T-cell (primary cell): ENCODE data around the gene GPX2. TPM values are rescaled to one million over a fixed set of nuclear protein-coding genes. Genes with fewer than 3 reads are reported as not detected.
A peak's percentile ranks its signal among the peaks of the same experiment; 100 is the strongest.

Experiments
- ATAC-seq, 4 experiments: fragments of 200-7000 bp in 3 of 4; fragments of 150-1000 bp in 1 of 4; cut with Tn5 transposase; replicated peaks in 1 of 4; 1 replicate in 3 of 4; 2 replicates in 1 of 4; pipeline ENCODE4 v1.10.0; 2021; ENCODE audit warnings: moderate library complexity in 3 of 4, mild to moderate bottlenecking in 2 of 4, moderate number of reproducible peaks in 1 of 4
- CTCF ChIA-PET, 2 donors: fragments of 300-600 bp; sonication (Branson Sonifier 250); formaldehyde crosslinking; loops; one replicate each; lab custom pipeline; 2022; ENCODE audit warnings: antibody characterized with exemption in 2 of 2; lab: Charles Lee
- POLR2A ChIA-PET, 2 donors: fragments of 300-600 bp; sonication (Branson Sonifier 250); formaldehyde crosslinking; loops; one replicate each; lab custom pipeline; 2022; ENCODE audit warnings: antibody characterized with exemption in 2 of 2; lab: Charles Lee
- DNase-seq, 35 experiments: peaks; one replicate each; pipeline versions ENCODE4 v3.0.0 to v3.0.0-alpha.2; 2013 to 2023
- H3K27ac ChIP-seq: one replicate; pipeline ENCODE4 v1.5.1; 2013; ENCODE audit warnings: low read length
- H3K27me3 ChIP-seq, 2 experiments: replicated peaks in 1 of 2; 1 replicate in 1 of 2; 2 replicates in 1 of 2; pipeline versions ENCODE4 v1.6.1 to v1.7.0; 2013; ENCODE audit warnings: low read length in 1 of 2, mixed read lengths in 1 of 2; ENCODE audit not compliant: control insufficient read depth in 2 of 2, insufficient read depth in 2 of 2; ENCODE audit errors: extremely low read depth in 1 of 2
- H3K36me3 ChIP-seq, 2 donors: 1 replicate in 1 of 2; 2 replicates in 1 of 2; pipeline versions ENCODE4 v1.6.1 to v1.7.0; 2013; ENCODE audit warnings: low read length in 1 of 2; ENCODE audit not compliant: control insufficient read depth in 2 of 2, insufficient read depth in 1 of 2; ENCODE audit errors: extremely low read depth in 1 of 2
- H3K4me1 ChIP-seq, 2 experiments: 1 replicate in 1 of 2; 2 replicates in 1 of 2; pipeline versions ENCODE4 v1.6.1 to v1.7.0; 2013; ENCODE audit warnings: low read length in 2 of 2, mixed read lengths in 1 of 2; ENCODE audit not compliant: insufficient read depth in 2 of 2, control insufficient read depth in 1 of 2; ENCODE audit errors: extremely low read depth in 1 of 2
- H3K4me3 ChIP-seq, 2 donors: 1 replicate in 1 of 2; 2 replicates in 1 of 2; pipeline versions ENCODE4 v1.5.1 to v1.7.0; 2013; ENCODE audit warnings: mild to moderate bottlenecking in 2 of 2, low read length in 1 of 2, moderate library complexity in 1 of 2; ENCODE audit not compliant: control insufficient read depth in 1 of 2; ENCODE audit errors: extremely low read depth in 1 of 2
- H3K9me3 ChIP-seq: 2 replicates; pipeline ENCODE4 v1.7.0; 2013
- H3K27ac Mint-ChIP-seq, 2 donors: one replicate each; pipeline ENCODE4 v1.8.0; 2020 to 2021; ENCODE audit warnings: mild to moderate bottlenecking in 2 of 2, mixed read lengths in 2 of 2
- H3K27me3 Mint-ChIP-seq, 2 donors: one replicate each; pipeline ENCODE4 v1.8.0; 2021 to 2022; ENCODE audit warnings: mixed read lengths in 2 of 2
- H3K36me3 Mint-ChIP-seq: one replicate; pipeline ENCODE4 v1.8.0; 2021; ENCODE audit warnings: mixed read lengths
- H3K4me1 Mint-ChIP-seq, 3 donors: one replicate each; pipeline ENCODE4 v1.8.0; 2020 to 2022; ENCODE audit warnings: mixed read lengths in 3 of 3, mild to moderate bottlenecking in 1 of 3
- H3K4me3 Mint-ChIP-seq, 3 donors: one replicate each; pipeline ENCODE4 v1.8.0; 2020 to 2022; ENCODE audit warnings: mild to moderate bottlenecking in 3 of 3, mixed read lengths in 3 of 3, moderate library complexity in 3 of 3
- H3K9me3 Mint-ChIP-seq, 3 donors: one replicate each; pipeline ENCODE4 v1.8.0; 2020 to 2022; ENCODE audit warnings: mixed read lengths in 3 of 3
- WGBS: methylation state at CpG from one replicate; pipeline ENCODE4 v1.1.5; 2013; ENCODE audit warnings: missing lambda C conversion rate; ENCODE audit not compliant: insufficient coverage; 5-methylcytosine and 5-hydroxymethylcytosine counted together
- total RNA-seq, 35 experiments: library from RNA in 6 of 35; stranded (reverse) in 6 of 35; fragments of 120-200 nt in 1 of 35; gene quantifications; one replicate each; pipeline versions ENCODE4 v1.2.1 to v1.2.4 and lab custom pipeline; 2013 to 2026

The GPX2 gene
- total RNA-seq, 5 donors from 2014 or later (not counting 1 experiment from before 2014, with no cell fraction given): 0.56 to 0.93 (median 0.89) TPM; not detected in 2

DNA sequence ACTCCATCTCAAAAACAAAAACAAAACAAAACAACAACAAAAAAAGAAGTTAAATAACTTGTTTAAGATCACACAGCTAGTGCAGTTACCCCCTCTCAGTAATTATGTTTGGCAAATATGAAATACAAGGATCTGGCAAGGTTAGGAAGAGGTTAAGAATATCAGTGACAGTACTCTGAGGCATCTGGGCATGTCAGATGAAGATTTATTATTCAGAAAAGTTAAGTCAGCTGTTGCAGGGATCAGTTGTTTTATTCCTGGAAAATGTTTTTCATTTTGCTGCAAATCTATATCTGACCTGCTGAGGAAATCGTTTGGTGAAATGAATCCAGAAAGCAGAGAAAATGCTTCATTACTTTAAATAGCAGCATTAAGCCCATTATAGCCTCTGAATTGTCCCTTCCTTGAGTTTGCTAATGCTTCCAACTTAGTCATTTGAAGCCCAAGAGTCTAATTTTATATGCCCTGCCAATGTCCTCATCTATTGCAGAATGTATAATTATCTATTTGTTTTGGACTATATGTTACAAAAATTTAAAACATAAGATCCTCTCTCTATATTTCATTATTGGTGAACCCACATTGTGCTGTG, 8.1 kb downstream of the GPX2 start:
- POLR2A ChIA-PET: no interaction called here
- Mint-ChIP-seq H3K4me3 (no peak overlapping the region), H3K9me3 (no peaks in the 10 kb centered on the region), H3K36me3 (peaks cover 58% of the 10 kb centered on the region), H3K4me1 (peaks cover 57 to 60% (median 59%) of the 10 kb centered on the region in 3 donors), H3K27me3 (no peaks in the 10 kb centered on the region), H3K27ac (peak overlapping the region; percentile 45 to 52)
- DNase-seq: no peak
- WGBS: 60% methylated on average over 1 of the region's 1 CpG
- Histone ChIP-seq H3K4me1 (peaks cover 12 to 27% of the 10 kb centered on the region in 2 experiments), H3K27me3 (no peaks in the 10 kb centered on the region), H3K9me3 (no peaks in the 10 kb centered on the region), H3K4me3 (no peak overlapping the region), H3K27ac (no peak overlapping the region), H3K36me3 (peaks cover 0 to 64% of the 10 kb centered on the region in 2 donors)
- CTCF ChIA-PET: no interaction called here
- no peak for ATAC-seq

GRCh38 chr14:64932231-64932630, 10.3 kb downstream of the GPX2 start:
- no peaks in the 10 kb centered on the region for H3K9me3 ChIP-seq
- no peaks in the 10 kb centered on the region for H3K27me3 Mint-ChIP-seq
- H3K4me3 Mint-ChIP-seq: peak overlapping the region in 1 of 3 donors; percentile 7
- ChIA-PET POLR2A (interaction anchor here in 1 of 2 donors (0.6 kb wide), 1 partner anchor 8 kb away, joined by 5 read pairs; no protein-coding TSS in a partner anchor), CTCF (interaction anchor here (0.8 to 1.0 kb wide), 2 partner anchors 13 to 40 kb away, joined by 3 to 4 read pairs; no protein-coding TSS in a partner anchor)
- peak overlapping the region; percentile 82 for H3K27ac ChIP-seq
- no peak overlapping the region for H3K4me3 ChIP-seq
- peaks cover 0 to 55% of the 10 kb centered on the region in 2 donors for H3K36me3 ChIP-seq
- DNase-seq (no peak), ATAC-seq (no peak)
- H3K4me1 Mint-ChIP-seq: peaks cover 37 to 41% (median 40%) of the 10 kb centered on the region in 3 donors
- H3K9me3 Mint-ChIP-seq: no peaks in the 10 kb centered on the region
- no peaks in the 10 kb centered on the region for H3K27me3 ChIP-seq
- H3K27ac Mint-ChIP-seq: peak overlapping the region; percentile 20 to 56
- peaks cover 32 to 42% of the 10 kb centered on the region in 2 experiments for H3K4me1 ChIP-seq
- peaks cover 45% of the 10 kb centered on the region for H3K36me3 Mint-ChIP-seq

GRCh38 chr14:64931123-64931522, 11.4 kb downstream of the GPX2 start:
- ChIA-PET CTCF (interaction anchor here (0.6 to 1.0 kb wide), 2 partner anchors 20 to 41 kb away, joined by 3 to 4 read pairs; no protein-coding TSS in a partner anchor), POLR2A (interaction anchor here in 1 of 2 donors (0.6 kb wide), 2 partner anchors 25 to 917 kb away, joined by 5 read pairs; no protein-coding TSS in a partner anchor)
- no peaks in the 10 kb centered on the region for H3K9me3 ChIP-seq
- peaks cover 0 to 61% of the 10 kb centered on the region in 2 donors for H3K36me3 ChIP-seq
- H3K4me3 ChIP-seq: no peak overlapping the region
- Mint-ChIP-seq H3K27me3 (no peaks in the 10 kb centered on the region), H3K27ac (no peak overlapping the region), H3K4me3 (no peak overlapping the region), H3K9me3 (no peaks in the 10 kb centered on the region), H3K4me1 (peaks cover 34 to 38% (median 37%) of the 10 kb centered on the region in 3 donors), H3K36me3 (peaks cover 48% of the 10 kb centered on the region)
- DNase-seq (no peak), ATAC-seq (no peak)
- peak overlapping the region; percentile 82 for H3K27ac ChIP-seq
- H3K27me3 ChIP-seq: no peaks in the 10 kb centered on the region
- WGBS: 100% methylated on average over 1 of the region's 2 CpGs
- peaks cover 34 to 43% of the 10 kb centered on the region in 2 experiments for H3K4me1 ChIP-seq

DNA sequence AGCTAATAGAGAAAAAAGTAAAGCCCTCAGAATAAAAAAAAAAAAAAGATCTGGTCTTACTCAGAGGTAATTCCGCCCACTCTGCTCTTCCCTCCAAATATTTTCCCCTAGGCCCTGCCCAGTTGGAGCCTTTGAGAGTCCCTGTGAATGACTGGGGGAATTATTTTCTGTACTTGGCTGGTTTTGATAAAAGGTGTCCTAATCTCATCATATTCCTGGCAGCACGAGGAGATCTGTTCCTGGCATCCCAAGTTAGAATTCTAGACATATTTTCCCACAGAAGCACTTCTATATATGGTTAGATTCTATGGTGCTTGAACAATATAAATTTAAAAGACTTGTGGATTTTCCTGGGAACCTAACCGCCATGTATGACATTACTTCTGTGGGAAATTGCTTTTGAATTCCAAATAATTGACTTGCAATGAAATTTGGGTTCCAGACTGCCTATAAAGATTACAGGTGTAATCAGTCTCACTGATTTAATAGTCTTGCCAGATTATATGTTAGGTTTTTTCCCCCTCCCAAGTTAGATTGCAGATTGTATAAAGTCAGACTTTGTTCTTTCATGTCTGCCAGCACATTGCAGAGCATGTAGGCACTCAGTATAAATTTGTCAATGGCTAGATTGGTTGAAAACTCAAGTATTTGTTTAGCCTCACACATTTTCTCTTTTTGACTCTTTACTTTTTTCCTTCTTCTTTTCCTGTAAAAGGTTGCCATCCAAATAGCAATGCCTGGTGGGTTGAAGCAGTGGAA, 12.3 kb downstream of the GPX2 start:
- Histone ChIP-seq H3K27ac (peak overlapping the region; percentile 82), H3K36me3 (peaks cover 0 to 68% of the 10 kb centered on the region in 2 donors), H3K9me3 (no peaks in the 10 kb centered on the region), H3K4me1 (peaks cover 37 to 46% of the 10 kb centered on the region in 2 experiments), H3K27me3 (no peaks in the 10 kb centered on the region), H3K4me3 (no peak overlapping the region)
- DNase-seq (no peak), ATAC-seq (no peak)
- Mint-ChIP-seq H3K9me3 (no peaks in the 10 kb centered on the region), H3K27me3 (no peaks in the 10 kb centered on the region), H3K4me3 (no peak overlapping the region), H3K27ac (no peak overlapping the region), H3K36me3 (peaks cover 47% of the 10 kb centered on the region), H3K4me1 (peaks cover 30 to 35% (median 33%) of the 10 kb centered on the region in 3 donors)
- WGBS: 100% methylated on average over 1 of the region's 3 CpGs
- CTCF ChIA-PET: interaction anchor here (0.7 to 1.0 kb wide), 2 partner anchors 19 to 64 kb away, joined by 3 to 4 read pairs; no protein-coding TSS in a partner anchor
- POLR2A ChIA-PET: interaction anchor here in 1 of 2 donors (0.6 kb wide), 1 partner anchor 11 kb away, joined by 4 read pairs; no protein-coding TSS in a partner anchor

DNA sequence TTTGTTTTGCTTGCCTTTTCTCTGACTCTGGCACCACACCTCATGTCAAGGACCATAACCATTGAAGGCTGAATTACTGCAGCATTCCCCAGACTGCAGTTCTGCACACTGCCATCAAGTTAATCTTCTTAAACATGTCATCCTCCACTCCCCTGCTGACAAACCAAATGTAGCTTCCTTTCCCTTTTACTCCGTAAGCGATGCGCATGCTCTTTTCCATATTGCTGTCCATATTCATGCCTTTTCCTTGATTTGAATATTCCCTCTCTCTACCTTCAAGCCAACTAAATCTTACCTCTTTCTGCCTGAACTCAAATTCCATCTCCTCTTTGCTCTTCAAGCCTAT, 13.6 kb downstream of the GPX2 start:
- H3K27me3 ChIP-seq: no peaks in the 10 kb centered on the region
- Mint-ChIP-seq H3K27ac (no peak overlapping the region), H3K4me3 (no peak overlapping the region), H3K36me3 (peaks cover 43% of the 10 kb centered on the region), H3K4me1 (peaks cover 28 to 32% (median 29%) of the 10 kb centered on the region in 3 donors), H3K27me3 (no peaks in the 10 kb centered on the region), H3K9me3 (no peaks in the 10 kb centered on the region)
- DNase-seq (peak in 6 of 35 experiments; percentile 6 to 42 (median 14)), ATAC-seq (no peak)
- H3K4me3 ChIP-seq: peak overlapping the region; percentile 18 to 20
- H3K4me1 ChIP-seq: peaks cover 38 to 51% of the 10 kb centered on the region in 2 experiments
- POLR2A ChIA-PET: interaction anchor here in 1 of 2 donors (0.6 kb wide), 1 partner anchor 28 kb away, joined by 14 read pairs; no protein-coding TSS in a partner anchor
- CTCF ChIA-PET: no interaction called here
- 46% methylated on average over 3 of the region's 3 CpGs for WGBS
- H3K9me3 ChIP-seq: no peaks in the 10 kb centered on the region
- peaks cover 0 to 74% of the 10 kb centered on the region in 2 donors for H3K36me3 ChIP-seq
- peak overlapping the region; percentile 82 for H3K27ac ChIP-seq
